ENCODE measurements around the gene FOXJ3. TPM values are rescaled to one million over a fixed set of nuclear protein-coding genes. Genes with fewer than 3 reads are reported as not detected.

The FOXJ3 gene
- total RNA-seq, 1 donor: 38.0 TPM

DNA sequence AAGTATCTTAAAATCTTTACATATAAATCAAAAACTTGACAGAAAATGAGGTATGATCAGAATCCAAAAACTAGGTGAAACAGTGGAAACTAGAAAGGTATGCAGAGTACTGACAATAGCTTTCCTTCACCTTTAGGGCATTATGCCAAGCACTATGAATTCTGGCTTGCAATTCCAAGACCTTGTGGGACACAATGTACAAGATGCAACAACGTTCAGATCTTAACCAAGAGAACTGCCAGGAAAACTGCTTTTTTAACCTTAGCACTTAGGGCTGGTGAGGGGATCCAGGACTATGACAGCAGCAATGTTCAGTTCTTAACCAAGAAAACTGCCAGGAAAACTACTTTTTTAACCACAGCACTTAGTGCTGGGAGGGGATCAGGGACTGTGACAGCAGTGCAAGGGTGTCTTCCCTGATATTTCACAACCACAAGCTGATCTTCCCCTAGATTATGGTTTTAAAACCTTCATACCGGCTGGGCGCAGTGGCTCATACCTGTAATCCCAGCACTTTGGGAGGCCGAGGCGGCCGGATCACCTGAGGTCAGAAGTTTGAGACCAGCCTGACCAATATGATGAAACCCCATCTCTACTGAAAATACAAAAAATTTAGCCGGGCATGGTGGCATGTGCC, 22.3 kb downstream of the FOXJ3 start:
- no peak overlapping the region for H3K4me3 ChIP-seq (ENCODE audit: low read depth, low read length)
- no peak for DNase-seq (ENCODE audit: low read depth)
- TF ChIP-seq, protein P1, sequence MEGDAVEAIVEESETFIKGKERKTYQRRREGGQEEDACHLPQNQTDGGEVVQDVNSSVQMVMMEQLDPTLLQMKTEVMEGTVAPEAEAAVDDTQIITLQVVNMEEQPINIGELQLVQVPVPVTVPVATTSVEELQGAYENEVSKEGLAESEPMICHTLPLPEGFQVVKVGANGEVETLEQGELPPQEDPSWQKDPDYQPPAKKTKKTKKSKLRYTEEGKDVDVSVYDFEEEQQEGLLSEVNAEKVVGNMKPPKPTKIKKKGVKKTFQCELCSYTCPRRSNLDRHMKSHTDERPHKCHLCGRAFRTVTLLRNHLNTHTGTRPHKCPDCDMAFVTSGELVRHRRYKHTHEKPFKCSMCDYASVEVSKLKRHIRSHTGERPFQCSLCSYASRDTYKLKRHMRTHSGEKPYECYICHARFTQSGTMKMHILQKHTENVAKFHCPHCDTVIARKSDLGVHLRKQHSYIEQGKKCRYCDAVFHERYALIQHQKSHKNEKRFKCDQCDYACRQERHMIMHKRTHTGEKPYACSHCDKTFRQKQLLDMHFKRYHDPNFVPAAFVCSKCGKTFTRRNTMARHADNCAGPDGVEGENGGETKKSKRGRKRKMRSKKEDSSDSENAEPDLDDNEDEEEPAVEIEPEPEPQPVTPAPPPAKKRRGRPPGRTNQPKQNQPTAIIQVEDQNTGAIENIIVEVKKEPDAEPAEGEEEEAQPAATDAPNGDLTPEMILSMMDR (IDR thresholded peaks at IDR 0.05; ENCODE audit: insufficient read depth, low read length): no peak

DNA sequence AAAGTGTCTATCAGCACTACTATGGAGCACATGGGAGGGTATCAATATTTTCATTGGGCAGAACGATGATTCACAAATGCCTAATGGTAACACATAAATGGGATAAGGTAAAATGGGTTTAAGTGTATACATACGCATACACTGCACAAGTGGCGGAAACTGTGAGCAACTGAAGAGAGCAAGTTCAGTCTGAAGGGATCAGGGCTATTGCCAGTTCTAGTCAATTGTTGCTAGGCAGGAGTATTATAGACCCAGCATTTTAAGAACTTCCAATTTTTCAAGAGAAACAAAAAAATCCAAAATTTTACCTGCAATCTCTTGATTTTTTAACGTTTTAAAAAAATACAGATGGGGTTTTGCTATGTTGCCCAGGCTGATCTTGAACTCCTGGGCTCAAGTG, 23.1 kb downstream of the FOXJ3 start:
- H3K4me3 ChIP-seq (ENCODE audit: low read depth, low read length): no peak overlapping the region
- DNase-seq (ENCODE audit: low read depth): no peak
- TF ChIP-seq, protein P1 (IDR thresholded peaks at IDR 0.05; ENCODE audit: insufficient read depth, low read length): no peak

DNA sequence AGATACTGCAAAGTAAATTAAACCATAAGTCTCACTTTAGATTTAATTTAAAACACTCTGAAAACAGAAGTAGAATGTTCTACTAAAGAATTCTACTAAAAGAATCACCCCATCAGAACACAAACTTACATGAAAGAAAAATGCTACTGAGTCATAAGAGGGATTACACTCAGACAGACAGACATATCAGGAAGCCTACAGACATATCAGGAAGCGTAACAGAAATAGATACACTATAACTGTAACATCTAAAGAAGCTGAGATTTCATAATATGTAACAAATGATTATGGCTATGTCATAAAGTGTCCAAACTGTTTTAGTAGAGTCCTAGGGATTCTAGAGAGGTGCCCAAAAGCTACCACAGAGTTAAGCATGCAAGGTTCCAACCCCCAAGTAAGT, 23.9 kb downstream of the FOXJ3 start:
- DNase-seq (ENCODE audit: low read depth): no peak
- TF ChIP-seq, protein P1 (IDR thresholded peaks at IDR 0.05; ENCODE audit: insufficient read depth, low read length): no peak
- no peak overlapping the region for H3K4me3 ChIP-seq (ENCODE audit: low read depth, low read length)

DNA sequence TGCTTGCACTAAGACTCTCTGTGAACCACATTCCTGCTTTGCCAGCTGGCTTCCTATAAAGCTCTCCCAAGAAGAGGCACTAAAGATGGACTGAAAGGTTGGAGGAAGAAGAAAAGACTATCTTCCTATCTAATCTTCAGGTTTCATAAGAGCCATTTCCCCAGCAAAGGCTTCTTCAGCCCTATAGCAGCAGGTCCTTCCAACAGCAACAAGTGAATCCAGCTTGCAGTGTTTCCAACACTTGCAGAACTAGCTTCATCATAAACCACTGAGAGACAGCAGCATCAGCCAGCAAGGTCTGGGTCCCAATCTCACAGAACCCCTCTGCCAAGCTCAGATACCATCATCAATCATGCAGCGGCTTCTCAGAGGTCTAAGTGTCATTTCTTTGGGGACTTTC, 28.1 kb downstream of the FOXJ3 start:
- no peak overlapping the region for H3K4me3 ChIP-seq (ENCODE audit: low read depth, low read length)
- TF ChIP-seq, protein P1 (IDR thresholded peaks at IDR 0.05; ENCODE audit: insufficient read depth, low read length): no peak
- DNase-seq (ENCODE audit: low read depth): no peak

DNA sequence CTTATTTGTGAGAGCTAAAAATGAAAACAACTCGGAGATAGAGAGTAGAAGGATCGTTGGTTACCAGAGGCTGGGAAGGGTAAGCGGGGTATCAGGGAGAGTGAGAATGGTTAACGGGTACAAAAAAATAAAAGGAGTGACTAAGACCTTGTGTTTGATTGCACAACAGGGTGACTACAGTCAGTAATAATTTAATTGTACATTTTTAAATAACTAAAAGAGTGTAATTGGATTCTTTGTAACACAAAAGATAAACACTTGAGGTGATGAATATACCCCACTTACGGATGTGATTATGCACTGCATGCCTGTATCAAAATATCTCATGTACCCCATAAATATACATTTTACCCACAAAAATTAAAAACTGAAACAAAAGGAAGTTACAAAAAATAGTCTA, 29.4 kb downstream of the FOXJ3 start:
- DNase-seq (ENCODE audit: low read depth): no peak
- H3K4me3 ChIP-seq (ENCODE audit: low read depth, low read length): no peak overlapping the region
- TF ChIP-seq, protein P1 (IDR thresholded peaks at IDR 0.05; ENCODE audit: insufficient read depth, low read length): no peak

DNA sequence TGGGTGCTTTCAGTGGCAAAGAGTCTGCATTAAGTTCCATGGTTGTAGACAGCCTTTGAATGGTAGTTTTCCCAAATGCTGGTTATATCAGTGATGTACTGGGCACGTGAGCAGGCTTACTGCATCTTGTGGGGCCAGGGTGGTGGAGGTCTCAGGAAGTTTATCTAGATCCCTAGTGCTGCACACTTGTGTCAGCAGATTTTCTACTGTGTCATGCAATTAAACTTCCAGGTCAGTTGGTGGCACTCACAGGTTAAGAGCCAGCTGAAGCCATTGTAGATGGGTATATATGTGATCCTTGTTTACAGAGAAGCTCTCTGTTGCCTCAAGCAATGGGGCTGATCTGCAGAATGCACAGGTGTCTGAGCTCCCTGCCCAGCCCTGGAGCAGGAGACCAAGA, 33.0 kb downstream of the FOXJ3 start:
- H3K4me3 ChIP-seq (ENCODE audit: low read depth, low read length): no peak overlapping the region
- no peak for DNase-seq (ENCODE audit: low read depth)
- TF ChIP-seq, protein P1 (IDR thresholded peaks at IDR 0.05; ENCODE audit: insufficient read depth, low read length): no peak

DNA sequence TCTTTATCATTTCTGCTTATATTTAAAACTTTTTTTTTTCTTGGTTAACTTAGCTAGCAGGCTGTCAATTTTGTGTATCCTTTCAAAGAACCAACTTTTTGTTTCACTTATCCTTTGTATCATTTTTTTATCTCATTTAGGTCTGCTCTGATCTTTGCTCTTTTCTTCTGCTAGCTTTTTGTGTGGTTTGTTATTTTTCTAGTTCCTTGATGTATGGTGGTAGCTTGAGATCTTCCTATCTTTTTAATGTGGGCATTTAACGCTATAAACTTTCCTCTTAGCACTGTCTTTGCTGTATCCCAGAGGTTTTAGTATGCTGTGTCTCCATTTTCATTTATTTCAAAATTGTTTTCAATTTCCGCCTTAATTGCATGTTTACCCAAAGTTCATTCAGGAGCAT, 36.5 kb downstream of the FOXJ3 start:
- TF ChIP-seq, protein P1 (IDR thresholded peaks at IDR 0.05; ENCODE audit: insufficient read depth, low read length): no peak
- no peak overlapping the region for H3K4me3 ChIP-seq (ENCODE audit: low read depth, low read length)
- DNase-seq (ENCODE audit: low read depth): no peak

All from fibroblast of the aortic adventitia (primary cell).